Thyroid gland (tissue), 4 donors: Measurements from ENCODE around the gene STUB1.

Experiments used
- POLR2A ChIP-seq, 2 donors: fragments of 450-650 bp; IDR thresholded peaks; one replicate each; pipeline ENCODE4 v1.6.1; 2017; ENCODE audit warnings: antibody characterized with exemption in 2 of 2, mild to moderate bottlenecking in 2 of 2, moderate library complexity in 1 of 2
- TF ChIP-seq, protein P1 (sequence below), 6 experiments: fragments of 200-600 bp in 3 of 6; fragments of 450-650 bp in 3 of 6; sonication (generic) in 3 of 6; IDR thresholded peaks; one replicate each; pipeline ENCODE4 v1.5.1; 2016 to 2019; ENCODE audit warnings: antibody characterized with exemption in 6 of 6, mild to moderate bottlenecking in 2 of 6, inconsistent platforms in 1 of 6, moderate library complexity in 1 of 6

DNA sequence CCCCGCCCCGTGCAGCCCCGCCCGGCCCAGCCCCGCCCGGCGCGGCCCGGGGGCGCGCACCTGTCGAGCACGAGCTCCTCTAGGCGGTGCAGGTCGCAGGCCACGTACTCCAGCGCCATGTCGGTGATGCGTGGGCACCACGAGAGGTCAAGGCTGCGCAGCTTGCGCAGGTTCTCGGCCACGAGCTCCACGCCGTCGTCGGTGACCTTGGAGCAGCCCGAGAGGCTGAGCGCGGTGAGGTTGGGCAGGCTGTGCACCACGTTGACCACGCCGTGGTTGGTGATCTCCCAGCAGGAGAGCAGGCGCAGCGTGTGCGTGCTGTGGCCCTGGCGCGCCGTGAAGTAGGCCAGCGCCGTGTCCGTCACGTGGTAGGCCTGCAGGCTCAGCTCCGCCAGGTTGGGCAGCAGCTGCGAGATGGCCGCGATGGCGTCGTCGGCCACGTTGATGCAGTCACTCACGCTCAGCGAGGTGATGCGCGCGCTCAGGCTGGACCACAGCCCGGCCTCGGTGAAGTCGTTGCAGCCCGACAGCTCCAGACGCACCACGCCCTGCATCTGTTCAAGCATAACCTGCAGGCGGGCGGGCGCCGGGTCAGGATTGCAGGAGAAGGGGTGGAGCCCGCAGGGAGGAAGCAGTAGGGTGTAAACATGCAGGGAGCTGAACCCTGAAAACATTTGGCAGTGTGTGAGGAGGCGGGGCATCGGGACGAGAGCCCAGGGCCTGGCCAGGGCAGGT lies 15.3 kb downstream of the STUB1 start:
- TF ChIP-seq, protein P1, sequence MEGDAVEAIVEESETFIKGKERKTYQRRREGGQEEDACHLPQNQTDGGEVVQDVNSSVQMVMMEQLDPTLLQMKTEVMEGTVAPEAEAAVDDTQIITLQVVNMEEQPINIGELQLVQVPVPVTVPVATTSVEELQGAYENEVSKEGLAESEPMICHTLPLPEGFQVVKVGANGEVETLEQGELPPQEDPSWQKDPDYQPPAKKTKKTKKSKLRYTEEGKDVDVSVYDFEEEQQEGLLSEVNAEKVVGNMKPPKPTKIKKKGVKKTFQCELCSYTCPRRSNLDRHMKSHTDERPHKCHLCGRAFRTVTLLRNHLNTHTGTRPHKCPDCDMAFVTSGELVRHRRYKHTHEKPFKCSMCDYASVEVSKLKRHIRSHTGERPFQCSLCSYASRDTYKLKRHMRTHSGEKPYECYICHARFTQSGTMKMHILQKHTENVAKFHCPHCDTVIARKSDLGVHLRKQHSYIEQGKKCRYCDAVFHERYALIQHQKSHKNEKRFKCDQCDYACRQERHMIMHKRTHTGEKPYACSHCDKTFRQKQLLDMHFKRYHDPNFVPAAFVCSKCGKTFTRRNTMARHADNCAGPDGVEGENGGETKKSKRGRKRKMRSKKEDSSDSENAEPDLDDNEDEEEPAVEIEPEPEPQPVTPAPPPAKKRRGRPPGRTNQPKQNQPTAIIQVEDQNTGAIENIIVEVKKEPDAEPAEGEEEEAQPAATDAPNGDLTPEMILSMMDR (IDR thresholded peaks at IDR 0.05): no peak
- peak in 1 of 2 donors; percentile 31 for TF ChIP-seq POLR2A (IDR thresholded peaks at IDR 0.05)
